WTC11 (cell line): Measurements from ENCODE around the gene CTNNA3.

Source experiments
- E2F1 ChIP-seq: sonication (generic); formaldehyde crosslinking; IDR thresholded peaks from 2 replicates; pipeline ENCODE4 v1.8.0; 2022; ENCODE audit warnings: mild to moderate bottlenecking, missing genetic modification reagents
- TF ChIP-seq, protein P1 (sequence below): sonication (generic); formaldehyde crosslinking; IDR thresholded peaks from 2 replicates; pipeline ENCODE4 v1.8.1; 2023; ENCODE audit warnings: mild to moderate bottlenecking, missing genetic modification reagents

DNA sequence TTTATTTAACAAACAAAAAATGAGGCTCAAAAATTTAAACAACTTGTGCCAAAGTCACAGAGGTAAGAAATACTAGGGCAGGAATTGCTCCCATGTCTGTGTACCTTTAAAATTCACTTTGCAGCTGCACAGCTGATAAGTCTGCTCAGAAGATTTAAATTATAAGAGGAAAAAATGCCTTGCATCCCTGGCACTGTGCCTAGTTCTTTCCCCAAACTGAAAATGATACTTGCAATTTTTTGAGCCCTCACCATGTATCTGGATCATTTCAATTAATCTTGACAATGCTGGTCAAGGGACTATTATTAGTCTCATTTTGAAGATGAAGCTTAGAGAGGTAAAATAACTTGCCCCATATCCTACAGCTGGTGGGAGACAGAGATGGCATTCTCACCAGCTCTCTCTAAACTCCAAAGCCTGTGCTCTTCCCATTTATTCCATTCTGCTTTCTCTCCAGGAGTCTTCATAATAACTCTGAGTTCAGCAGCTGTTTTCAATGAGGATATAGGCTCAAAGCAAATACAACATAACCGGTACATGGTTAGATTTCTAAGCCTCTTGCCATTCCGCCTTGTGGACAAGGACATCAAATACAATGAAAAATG lies 1120.6 kb downstream of the CTNNA3 start:
- TF ChIP-seq, protein P1, sequence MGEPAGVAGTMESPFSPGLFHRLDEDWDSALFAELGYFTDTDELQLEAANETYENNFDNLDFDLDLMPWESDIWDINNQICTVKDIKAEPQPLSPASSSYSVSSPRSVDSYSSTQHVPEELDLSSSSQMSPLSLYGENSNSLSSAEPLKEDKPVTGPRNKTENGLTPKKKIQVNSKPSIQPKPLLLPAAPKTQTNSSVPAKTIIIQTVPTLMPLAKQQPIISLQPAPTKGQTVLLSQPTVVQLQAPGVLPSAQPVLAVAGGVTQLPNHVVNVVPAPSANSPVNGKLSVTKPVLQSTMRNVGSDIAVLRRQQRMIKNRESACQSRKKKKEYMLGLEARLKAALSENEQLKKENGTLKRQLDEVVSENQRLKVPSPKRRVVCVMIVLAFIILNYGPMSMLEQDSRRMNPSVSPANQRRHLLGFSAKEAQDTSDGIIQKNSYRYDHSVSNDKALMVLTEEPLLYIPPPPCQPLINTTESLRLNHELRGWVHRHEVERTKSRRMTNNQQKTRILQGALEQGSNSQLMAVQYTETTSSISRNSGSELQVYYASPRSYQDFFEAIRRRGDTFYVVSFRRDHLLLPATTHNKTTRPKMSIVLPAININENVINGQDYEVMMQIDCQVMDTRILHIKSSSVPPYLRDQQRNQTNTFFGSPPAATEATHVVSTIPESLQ: no peak
- TF ChIP-seq E2F1 (CRISPR knock-in tag): no peak
